GM20000 (cell line): ENCODE results near the gene DNER.
"Not testable (repeated sequence)": the region's sequence is repeated elsewhere in the genome, so short reads cannot be mapped to it uniquely, and the experiment has no call there.

Experiments
- DNase-seq: peaks from one replicate; pipeline ENCODE4 v3.0.0; 2012; ENCODE audit warnings: low spot score
- TF ChIP-seq, protein P1 (sequence below): IDR thresholded peaks from 2 replicates; pipeline ENCODE4 v1.5.1; 2012; ENCODE audit warnings: mild to moderate bottlenecking, control low read depth; ENCODE audit errors: extremely low read depth, missing control alignments

DNER gene

DNA sequence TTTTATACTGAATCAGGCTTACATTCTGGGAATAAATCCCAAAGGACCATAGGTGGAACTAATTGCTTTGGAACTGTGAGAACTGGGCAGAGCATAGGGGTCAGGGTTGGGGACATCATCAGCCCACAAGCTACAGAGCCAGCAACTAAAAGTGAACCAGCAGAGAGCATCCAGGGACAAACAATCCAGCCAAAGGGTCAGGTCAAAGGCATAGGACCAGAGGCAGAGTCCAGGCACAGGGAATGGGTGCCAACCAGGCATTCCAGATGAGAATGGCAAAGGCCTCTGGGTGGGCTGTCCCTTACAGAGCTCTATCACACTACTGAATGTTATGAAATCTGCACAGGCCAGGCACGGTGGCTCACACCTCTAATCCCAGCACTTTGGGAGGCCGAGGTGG, 12.3 kb upstream of the DNER start:
- TF ChIP-seq, protein P1, sequence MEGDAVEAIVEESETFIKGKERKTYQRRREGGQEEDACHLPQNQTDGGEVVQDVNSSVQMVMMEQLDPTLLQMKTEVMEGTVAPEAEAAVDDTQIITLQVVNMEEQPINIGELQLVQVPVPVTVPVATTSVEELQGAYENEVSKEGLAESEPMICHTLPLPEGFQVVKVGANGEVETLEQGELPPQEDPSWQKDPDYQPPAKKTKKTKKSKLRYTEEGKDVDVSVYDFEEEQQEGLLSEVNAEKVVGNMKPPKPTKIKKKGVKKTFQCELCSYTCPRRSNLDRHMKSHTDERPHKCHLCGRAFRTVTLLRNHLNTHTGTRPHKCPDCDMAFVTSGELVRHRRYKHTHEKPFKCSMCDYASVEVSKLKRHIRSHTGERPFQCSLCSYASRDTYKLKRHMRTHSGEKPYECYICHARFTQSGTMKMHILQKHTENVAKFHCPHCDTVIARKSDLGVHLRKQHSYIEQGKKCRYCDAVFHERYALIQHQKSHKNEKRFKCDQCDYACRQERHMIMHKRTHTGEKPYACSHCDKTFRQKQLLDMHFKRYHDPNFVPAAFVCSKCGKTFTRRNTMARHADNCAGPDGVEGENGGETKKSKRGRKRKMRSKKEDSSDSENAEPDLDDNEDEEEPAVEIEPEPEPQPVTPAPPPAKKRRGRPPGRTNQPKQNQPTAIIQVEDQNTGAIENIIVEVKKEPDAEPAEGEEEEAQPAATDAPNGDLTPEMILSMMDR, result no peak
- DNase-seq, result no peak

DNA sequence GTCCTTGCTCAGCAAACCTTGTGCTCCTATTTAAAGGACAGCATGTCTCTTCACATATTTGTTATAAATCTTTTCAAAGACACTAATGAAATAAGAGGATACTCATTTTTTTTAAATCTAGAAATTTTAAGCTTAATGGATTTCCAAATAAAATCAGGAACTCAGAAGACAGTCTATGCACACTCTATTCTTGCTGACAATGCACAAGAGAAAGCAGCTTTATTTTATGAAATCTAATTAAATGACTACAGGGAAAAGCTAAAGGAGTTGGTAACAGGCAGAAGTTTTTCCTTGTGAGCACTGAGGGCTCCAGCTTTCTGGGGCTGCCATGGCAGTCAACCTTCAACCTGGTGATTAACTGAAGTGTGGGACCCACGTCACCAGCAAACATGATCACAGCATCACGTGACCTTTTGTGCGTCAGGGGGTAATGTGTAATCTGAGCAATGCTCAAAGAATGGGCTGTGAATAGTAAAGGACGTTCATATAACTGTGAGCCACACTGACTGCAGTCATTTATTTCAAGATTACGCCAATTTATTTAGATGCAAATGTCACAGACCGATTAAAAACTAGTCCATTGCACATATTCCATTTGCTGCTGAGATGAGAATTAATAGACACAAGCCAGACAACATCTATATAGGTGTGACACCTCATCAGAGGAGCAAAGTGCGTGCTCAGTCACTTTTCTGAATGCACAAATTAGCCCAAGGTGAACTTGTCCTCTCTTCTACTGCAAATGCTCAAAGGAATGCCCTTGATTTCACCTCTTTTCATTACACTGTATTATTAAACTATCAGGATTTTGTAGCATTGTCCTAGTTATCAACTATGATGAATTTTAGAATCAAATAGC, 11.6 kb upstream of the DNER start:
- no peak for DNase-seq
- TF ChIP-seq, protein P1, result no peak

DNA sequence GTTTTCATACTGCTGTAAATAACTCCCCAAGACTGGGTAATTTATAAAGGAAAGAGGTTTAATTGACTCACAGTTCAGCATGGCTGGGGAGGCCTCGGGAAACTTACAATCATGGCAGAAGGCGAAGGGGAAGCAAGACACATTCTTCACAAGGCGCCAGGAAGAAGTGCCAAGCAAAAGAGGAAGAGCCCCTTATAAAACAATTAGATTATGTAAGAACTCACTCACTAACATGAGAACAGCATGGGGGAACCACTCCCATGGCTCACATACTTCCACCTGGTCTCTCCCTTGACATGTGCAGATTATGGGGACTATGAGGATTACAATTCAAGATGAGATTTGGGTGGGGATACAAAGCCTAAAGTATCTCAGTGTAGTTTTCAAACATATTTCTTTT, 8.8 kb upstream of the DNER start:
- DNase-seq, result not testable (repeated sequence)

DNA sequence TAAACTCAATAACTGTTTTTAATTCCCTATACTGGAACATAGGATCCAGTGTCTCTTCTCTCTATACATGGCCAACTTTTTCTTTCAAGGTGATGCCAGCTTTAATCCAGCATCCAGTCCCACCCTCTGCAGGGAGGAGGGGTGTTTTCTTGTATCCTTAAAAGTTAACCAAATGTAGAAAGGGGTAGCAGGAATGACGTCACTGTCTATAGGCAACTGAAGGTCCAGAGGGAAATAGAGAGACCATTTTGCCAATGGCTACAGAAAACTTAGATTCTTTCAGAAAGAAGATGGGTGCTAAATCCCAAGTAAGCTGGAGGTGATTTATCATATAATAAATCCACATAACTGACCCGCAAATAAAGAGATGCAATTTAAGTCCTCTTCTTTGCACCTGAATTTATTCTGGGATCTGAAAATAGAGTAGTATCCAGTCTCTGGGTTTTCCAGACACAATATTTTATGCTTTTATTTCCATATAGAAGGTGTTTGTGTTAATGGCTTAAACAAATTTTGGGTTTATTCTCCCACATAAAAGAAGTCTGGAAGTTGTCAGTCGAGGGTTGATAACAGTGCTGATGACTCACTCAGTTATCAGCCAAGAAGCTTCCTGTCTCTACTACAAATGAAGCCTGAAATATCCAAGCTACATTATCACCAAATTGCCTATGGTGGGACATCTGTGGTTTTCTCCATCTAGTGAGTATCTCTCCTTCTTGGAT, 5.7 kb upstream of the DNER start:
- no peak for DNase-seq
- TF ChIP-seq, protein P1, result no peak

DNA sequence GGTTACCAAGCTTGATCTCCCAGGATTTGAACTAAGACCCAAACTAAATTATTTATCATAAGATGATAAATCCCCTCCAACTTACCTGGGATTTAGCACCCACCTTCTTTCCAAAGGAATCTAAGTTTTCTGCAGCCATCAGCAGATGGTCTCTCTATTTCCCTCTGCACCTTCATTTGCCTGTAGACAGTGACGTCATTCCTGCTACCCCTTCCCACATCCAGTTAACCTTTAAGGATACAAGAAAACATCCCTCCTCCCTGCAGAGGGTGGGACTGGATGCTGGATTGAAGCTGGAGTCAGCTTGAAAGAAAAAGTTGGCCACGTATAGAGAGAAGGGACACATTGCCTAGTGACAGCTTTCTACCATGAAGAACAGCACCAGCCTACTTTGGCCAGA, 3.7 kb upstream of the DNER start:
- DNase-seq, result no peak
- TF ChIP-seq, protein P1, result no peak

DNA sequence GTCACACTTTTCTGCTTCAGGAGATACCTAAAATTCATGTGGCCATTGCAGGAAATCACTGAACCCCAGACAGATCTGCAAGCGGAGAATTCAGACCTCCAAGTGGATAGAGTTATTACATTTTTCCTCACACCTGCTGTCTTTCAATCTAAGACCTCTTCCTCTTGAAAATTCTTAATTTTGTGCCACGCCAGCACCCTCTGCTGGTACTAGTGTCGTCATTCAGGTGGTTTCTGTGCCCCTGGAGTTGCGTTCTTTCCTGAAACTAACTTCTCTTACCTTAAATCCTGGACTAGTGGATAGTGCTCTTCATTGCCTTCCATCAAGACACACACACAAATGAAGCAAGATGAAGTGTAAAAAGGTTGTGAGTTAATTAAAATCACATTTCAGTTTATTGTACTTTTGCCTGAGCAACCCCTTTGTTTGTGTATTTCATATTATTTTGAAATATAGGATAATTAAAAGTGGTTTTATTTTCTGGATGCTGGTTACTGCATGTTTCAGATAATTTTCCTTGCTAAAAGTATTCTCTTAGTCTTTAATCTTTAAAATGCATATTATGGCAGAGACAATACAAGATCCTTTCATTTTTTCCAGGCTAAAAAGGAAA, 1.6 kb upstream of the DNER start:
- TF ChIP-seq, protein P1, result peak; percentile 3
- DNase-seq, result peak; percentile 32

DNA sequence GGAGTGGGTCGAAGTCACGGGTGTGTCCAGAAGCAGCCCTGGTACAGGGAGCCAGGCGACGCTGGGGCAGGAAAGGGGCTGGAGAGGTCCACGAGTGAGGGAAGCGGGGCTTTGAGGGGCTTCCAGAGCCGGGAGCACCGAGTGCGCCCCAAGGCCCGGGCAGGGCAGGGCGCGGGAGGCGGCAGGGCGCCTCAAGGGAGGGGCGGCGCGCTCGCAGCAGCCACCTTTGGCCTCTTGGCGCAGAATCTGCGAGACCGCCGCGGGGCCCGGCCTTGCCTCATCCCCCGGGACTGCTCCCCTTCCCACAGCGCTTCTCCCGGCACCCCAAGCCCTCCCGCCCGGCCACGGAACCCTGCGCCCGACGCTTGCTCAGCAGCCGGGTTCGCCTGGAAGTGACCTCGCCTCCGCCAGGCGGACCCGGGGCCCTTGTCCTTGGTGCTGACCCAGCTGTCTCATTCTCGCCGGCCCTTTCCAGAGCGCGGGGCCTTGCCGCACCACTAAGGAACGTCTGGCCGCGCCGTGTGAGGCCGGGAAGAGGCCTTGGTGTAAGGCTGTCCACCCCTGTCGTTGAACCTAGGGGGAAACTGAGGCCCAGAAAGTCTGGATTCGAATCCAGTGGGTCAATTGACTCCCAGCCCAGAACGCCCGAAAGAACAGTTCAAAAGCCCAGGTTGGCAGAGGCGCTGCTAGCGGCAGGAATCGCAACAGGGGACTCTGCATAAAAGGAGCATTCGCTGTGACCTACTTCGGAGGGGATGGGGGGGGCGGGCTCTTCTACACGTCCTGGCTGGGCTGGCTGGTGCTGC, 584 bp upstream of the DNER start:
- TF ChIP-seq, protein P1, result no peak
- DNase-seq, result peak; percentile 73
